Natural killer cell (primary cell): Measurements from ENCODE around the gene UTP15. TPM values are rescaled to one million over a fixed set of nuclear protein-coding genes. Genes with fewer than 3 reads are reported as not detected.

Experiments
- ATAC-seq, 3 donors: fragments of 150-1000 bp in 2 of 3; fragments of 200-7000 bp in 1 of 3; cut with Tn5 transposase; 1 replicate in 1 of 3; 2 replicates in 2 of 3; pipeline ENCODE4 v1.10.0; 2021; ENCODE audit warnings: mild to moderate bottlenecking in 2 of 3, moderate library complexity in 2 of 3
- DNase-seq, 2 donors: peaks; one replicate each; pipeline versions ENCODE4 v3.0.0 to v3.0.0-alpha.2; 2013 to 2021; ENCODE audit warnings: mixed read lengths in 1 of 2
- H3K27ac ChIP-seq: one replicate; pipeline ENCODE4 v1.5.1; 2013; ENCODE audit warnings: mild to moderate bottlenecking, low read length
- H3K27me3 ChIP-seq: one replicate; pipeline ENCODE4 v1.6.1; 2013; ENCODE audit warnings: low read length; ENCODE audit not compliant: control insufficient read depth, insufficient read depth
- H3K36me3 ChIP-seq: one replicate; pipeline ENCODE4 v1.6.1; 2013; ENCODE audit warnings: low read length; ENCODE audit not compliant: control insufficient read depth, insufficient read depth
- H3K4me1 ChIP-seq: one replicate; pipeline ENCODE4 v1.6.1; 2013; ENCODE audit warnings: low read length; ENCODE audit not compliant: control insufficient read depth, insufficient read depth
- H3K4me3 ChIP-seq: one replicate; pipeline ENCODE4 v1.5.1; 2013; ENCODE audit warnings: low read length
- H3K9me3 ChIP-seq: one replicate; pipeline ENCODE4 v1.6.1; 2013; ENCODE audit warnings: low read length; ENCODE audit not compliant: control insufficient read depth, insufficient read depth
- H3K27ac Mint-ChIP-seq, 2 donors: one replicate each; pipeline ENCODE4 v1.8.0; 2022; ENCODE audit warnings: mild to moderate bottlenecking in 2 of 2, mixed read lengths in 2 of 2, moderate library complexity in 1 of 2
- H3K27me3 Mint-ChIP-seq, 2 donors: one replicate each; pipeline ENCODE4 v1.8.0; 2022; ENCODE audit warnings: low read depth in 2 of 2, mixed read lengths in 2 of 2
- H3K36me3 Mint-ChIP-seq: one replicate; pipeline ENCODE4 v1.8.0; 2022; ENCODE audit warnings: mixed read lengths
- H3K4me1 Mint-ChIP-seq, 2 donors: one replicate each; pipeline ENCODE4 v1.8.0; 2022; ENCODE audit warnings: mixed read lengths in 2 of 2
- H3K4me3 Mint-ChIP-seq: one replicate; pipeline ENCODE4 v1.8.0; 2022; ENCODE audit warnings: mild to moderate bottlenecking, moderate library complexity, mixed read lengths
- H3K9me3 Mint-ChIP-seq, 2 donors: one replicate each; pipeline ENCODE4 v1.8.0; 2022; ENCODE audit warnings: mixed read lengths in 2 of 2
- CTCF ChIP-seq: fragments of 200-600 bp; IDR thresholded peaks from one replicate; pipeline ENCODE4 v1.8.0; 2022; ENCODE audit warnings: antibody characterized with exemption
- WGBS: methylation state at CpG from one replicate; pipeline ENCODE4 v1.1.7; 2013; ENCODE audit warnings: missing lambda C conversion rate; ENCODE audit not compliant: insufficient coverage; 5-methylcytosine and 5-hydroxymethylcytosine counted together
- intact Hi-C: fragments of 100-400 bp; cut with micrococcal nuclease; formaldehyde crosslinking; loops from one replicate; pipeline ENCODE4 v1.14.2; 2022
- total RNA-seq, 4 donors: library from RNA; stranded (reverse); fragments of 120-200 nt in 1 of 4; gene quantifications; one replicate each; pipeline versions ENCODE4 v1.2.3 to v1.2.4, GENCODE V29; 2013 to 2022

Gene UTP15
- total RNA-seq, 3 donors from 2014 or later (not counting 1 experiment from before 2014, with no cell fraction given) = 33.0 to 46.5 (median 40.9) TPM

DNA sequence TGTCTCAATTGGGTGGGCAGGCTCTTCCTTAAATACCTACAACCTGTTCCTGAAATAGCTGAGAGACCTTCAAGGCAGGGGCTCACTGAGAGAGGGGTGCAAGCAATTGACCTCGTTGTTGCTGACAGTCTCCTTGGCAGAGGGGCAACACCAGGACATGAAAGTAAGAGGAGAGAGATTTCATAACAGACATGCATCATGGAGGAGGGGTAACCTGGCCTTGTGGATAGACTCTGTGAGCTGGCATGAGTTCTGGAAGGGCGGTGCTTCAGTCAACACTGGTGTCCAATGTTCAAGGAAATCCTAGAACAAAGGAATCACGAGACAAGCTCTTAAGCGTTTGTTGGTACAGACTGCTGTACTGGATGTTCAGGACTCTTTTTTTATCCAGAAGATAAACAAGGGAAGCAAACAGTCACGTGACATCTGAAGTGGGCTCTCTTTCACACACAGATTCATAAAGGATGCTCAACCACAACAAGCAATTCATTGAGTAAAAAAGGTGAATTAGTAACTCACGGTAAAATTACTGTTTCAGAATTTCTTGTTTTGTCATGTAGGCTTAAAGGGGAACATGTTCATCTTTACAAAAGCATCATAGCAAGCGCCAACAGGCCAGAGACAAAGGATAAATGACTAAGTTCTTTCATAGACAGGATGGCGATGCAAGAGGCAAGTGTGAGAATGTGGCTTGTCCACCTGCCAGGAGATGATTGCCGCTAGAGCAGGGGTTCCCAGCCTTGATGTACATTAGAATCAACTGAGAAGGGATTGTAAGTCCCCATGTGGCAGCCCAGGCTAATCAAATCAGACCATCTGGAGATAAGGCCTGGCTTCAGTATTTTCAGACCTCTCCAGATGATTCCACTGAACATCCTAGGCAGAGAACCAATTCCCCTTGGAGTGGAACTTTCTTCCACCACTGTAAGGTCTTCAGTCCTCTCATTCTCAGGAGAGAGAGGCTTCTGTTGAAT, 20.8 kb upstream of the UTP15 start:
- ATAC-seq = no peak
- Mint-ChIP-seq H3K9me3 (no peaks in the 10 kb centered on the region), H3K4me3 (no peak overlapping the region), H3K27me3 (peaks cover 27 to 35% of the 10 kb centered on the region in 2 donors), H3K27ac (no peak overlapping the region), H3K36me3 (no peaks in the 10 kb centered on the region), H3K4me1 (no peaks in the 10 kb centered on the region)
- Histone ChIP-seq H3K4me1 (no peaks in the 10 kb centered on the region), H3K36me3 (no peaks in the 10 kb centered on the region), H3K9me3 (no peaks in the 10 kb centered on the region), H3K27me3 (no peaks in the 10 kb centered on the region), H3K27ac (no peak overlapping the region), H3K4me3 (no peak overlapping the region)
- 83% methylated on average over 9 of the region's 9 CpGs for WGBS
- DNase-seq = no peak
- intact Hi-C loops = no loop called here
- TF ChIP-seq CTCF = no peak

GRCh38 chr5:73545403-73545779, 20.2 kb upstream of the UTP15 start:
- Histone ChIP-seq H3K27me3 (no peaks in the 10 kb centered on the region), H3K36me3 (no peaks in the 10 kb centered on the region), H3K4me1 (no peaks in the 10 kb centered on the region), H3K9me3 (no peaks in the 10 kb centered on the region), H3K4me3 (no peak overlapping the region), H3K27ac (no peak overlapping the region)
- no peak overlapping the region for H3K27ac Mint-ChIP-seq
- no peaks in the 10 kb centered on the region for H3K36me3 Mint-ChIP-seq
- DNase-seq (no peak), ATAC-seq (no peak)
- TF ChIP-seq CTCF = no peak
- intact Hi-C loops = no loop called here
- H3K4me1 Mint-ChIP-seq = no peaks in the 10 kb centered on the region
- peaks cover 21 to 28% of the 10 kb centered on the region in 2 donors for H3K27me3 Mint-ChIP-seq
- H3K4me3 Mint-ChIP-seq = no peak overlapping the region
- H3K9me3 Mint-ChIP-seq = no peaks in the 10 kb centered on the region
- 83% methylated on average over 1 of the region's 1 CpG for WGBS

GRCh38 chr5:73550016-73550415, 15.5 kb upstream of the UTP15 start:
- Histone ChIP-seq H3K27me3 (no peaks in the 10 kb centered on the region), H3K27ac (no peak overlapping the region), H3K4me1 (no peaks in the 10 kb centered on the region), H3K4me3 (no peak overlapping the region), H3K9me3 (no peaks in the 10 kb centered on the region), H3K36me3 (peaks cover 25% of the 10 kb centered on the region)
- no peaks in the 10 kb centered on the region for H3K9me3 Mint-ChIP-seq
- H3K27ac Mint-ChIP-seq = no peak overlapping the region
- no peak for TF ChIP-seq CTCF
- H3K4me1 Mint-ChIP-seq = no peaks in the 10 kb centered on the region
- 100% methylated on average over 1 of the region's 1 CpG for WGBS
- ATAC-seq = no peak
- no peak for DNase-seq
- peaks cover 3 to 7% of the 10 kb centered on the region in 2 donors for H3K27me3 Mint-ChIP-seq
- peaks cover 5% of the 10 kb centered on the region for H3K36me3 Mint-ChIP-seq
- no peak overlapping the region for H3K4me3 Mint-ChIP-seq
- intact Hi-C loops = no loop called here
